NCI-H128 (cell line): ENCODE results near the gene MDFI.

Experiments used
- DNase-seq: peaks from one replicate; lab custom pipeline; 2025; ENCODE audit not compliant: unreplicated experiment; lab: John Stamatoyannopoulos, UW

Gene MDFI

DNA sequence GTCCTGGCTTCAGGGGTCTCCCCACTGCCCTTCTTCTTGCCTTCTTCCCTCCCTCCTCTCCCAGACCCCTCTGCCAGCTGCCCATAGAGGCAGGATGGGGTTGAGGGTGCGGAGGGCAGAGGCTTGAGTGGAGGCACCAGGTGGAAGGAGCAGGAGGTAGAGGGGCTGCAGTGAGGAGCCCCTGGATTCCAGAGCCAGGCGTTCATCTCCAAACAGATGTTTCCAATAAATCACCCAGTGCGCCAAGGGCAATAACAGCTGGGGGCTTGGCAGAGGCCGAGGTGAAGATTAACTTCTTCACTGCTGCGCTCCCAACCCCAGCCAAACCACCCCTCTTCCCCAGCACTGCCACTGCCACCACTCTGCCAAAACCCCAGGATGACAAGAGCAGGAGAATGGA lies 10.7 kb downstream of the MDFI start:
- DNase-seq: no peak

DNA sequence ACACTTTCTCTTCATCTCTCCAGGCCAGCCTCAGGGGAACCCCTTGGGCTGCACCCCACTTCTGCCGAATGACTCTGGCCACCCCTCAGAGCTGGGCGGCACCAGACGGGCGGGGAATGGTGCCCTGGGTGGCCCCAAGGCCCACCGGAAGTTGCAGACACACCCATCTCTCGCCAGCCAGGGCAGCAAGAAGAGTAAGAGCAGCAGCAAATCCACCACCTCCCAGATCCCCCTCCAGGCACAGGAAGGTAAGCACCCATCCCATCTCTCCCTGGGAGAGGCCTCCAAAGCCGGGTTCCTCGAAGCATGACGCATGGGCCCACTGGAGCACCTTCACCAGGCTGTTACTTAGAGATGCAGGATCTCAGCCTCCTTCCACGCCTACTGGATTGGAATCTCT lies 11.3 kb downstream of the MDFI start:
- DNase-seq: no peak

DNA sequence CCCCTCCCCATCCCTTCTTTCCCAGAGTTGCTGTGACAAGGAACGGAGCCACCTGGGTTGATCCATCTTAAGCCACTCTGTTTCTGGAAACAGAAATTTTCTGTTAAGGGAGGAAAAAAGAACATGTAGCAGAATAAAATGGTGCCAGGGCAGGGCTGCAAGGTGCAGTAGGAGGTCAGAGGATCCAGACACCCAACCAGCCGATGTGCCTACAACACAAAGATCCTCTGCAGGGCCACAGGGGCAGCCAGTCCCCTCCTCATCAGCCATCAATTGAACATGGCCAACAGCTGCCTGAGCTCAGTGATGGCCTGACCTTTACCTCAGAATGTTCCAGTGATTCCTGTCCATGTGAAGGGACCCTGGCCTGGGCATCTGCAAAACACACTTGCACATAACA lies 11.9 kb downstream of the MDFI start:
- no peak for DNase-seq

DNA sequence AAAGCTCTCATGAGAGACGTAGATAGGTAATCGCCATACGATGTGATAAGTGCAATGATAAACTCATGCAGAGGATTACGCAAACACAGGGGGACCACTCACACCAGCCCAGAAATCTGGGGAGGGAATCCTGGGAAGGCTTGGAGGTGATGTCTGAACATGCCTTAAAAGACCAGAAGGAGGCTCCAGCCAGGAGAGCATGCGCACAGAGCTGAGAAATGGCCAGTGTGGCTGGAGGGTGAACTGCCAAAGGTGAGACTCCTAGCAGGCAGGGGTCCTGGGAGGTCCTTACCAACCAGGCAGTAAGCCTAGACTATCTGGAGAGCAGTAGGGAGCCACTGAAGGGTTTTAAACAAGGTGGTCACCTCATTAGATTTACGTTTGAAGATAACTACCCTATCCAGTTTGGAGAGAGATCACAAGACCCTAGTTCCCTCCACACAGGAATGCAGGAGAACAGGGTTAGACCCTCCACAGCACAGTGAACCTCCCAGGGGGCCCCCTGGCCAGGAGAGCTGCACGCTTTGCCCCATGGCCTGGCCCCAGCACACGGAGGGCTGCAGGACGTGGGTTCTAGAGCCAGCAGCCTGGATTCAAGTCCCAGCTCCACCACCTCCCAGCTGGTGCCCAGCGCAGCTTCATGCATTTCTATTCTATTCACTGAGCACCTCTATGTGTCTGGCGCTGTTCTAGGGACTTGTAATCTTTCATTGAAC lies 13.1 kb downstream of the MDFI start:
- no peak for DNase-seq

DNA sequence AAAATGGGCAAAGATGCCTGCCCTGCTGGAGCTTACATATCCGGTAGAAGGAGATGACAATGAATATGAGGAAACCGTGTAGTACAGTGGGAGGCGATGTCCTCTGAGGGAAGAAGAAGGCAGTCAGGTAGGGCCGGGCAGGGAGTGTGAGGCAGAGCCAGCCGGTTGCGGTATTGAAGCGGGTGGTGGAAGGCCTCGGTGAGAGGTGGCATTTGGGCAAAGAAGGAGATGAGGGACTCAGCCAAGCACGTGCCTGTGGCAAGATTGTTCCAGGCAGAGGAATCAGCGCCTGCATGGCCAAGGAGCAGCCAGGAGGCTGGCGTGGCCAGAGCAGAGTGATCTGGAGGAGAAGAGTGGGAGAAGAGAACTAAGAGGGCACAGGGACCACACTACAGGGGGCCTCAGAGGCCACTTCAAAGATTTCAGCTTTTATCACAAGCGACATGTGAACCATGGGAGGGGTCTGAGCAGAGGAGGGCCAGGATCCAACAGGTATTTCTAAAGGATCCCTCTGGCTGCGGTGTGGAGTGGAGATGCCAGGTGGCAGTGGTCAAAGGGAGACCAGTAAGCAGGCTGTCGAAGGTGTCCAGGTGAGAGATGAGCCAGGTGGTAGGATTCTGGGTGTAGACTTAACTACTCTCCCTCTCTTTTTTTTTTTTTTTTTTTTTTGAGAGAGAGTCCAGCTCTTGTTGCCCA lies 13.8 kb downstream of the MDFI start:
- no peak for DNase-seq

DNA sequence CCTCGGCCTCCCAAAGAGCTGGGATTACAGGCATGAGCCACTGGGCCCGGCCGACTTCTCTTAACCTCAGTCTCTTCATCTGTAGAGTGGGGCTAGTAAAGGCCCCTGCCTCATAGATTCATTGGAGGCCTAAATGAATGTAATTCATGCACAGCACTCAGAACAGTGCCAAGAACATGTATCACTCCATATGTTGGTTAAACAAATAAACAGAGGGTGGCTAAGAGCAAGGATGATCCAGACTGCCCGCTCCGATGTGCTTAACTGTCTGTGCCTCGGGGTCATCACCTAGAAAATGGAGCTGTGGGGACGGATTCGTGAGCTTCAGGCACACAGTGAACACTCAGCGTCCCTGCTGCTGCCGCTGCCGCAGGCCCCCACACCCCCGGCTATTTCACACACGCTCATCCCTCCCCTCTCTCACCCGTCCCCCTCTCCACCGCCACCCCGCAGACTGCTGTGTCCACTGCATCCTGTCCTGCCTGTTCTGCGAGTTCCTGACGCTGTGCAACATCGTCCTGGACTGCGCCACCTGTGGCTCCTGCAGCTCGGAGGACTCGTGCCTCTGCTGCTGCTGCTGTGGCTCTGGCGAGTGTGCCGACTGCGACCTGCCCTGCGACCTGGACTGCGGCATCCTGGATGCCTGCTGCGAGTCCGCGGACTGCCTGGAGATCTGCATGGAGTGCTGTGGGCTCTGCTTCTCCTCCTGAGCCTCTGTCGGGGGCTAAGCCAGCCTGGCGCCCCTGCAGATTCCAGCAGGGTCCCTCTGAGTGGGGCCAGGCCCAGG lies 14.8 kb downstream of the MDFI start:
- DNase-seq: no peak

DNA sequence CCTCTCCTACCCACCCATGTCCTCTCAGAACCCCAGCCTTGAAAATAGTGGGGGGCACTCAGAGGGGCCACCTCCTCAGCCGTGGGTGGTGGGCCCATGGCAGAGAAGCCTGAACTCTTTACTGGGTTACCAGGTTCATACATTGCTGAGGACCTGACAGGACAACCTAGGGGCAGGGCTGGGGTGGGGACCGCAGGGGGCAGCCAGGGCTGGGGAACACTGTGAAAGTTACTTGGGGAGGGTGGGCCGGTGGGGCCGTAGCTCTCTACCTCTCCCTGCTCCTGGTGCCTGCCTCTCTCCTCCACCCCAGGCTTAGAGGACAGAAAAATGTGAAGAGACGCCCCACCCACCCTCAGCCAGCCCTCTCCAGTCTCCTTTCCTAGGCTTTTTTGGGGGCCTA lies 15.4 kb downstream of the MDFI start:
- no peak for DNase-seq

DNA sequence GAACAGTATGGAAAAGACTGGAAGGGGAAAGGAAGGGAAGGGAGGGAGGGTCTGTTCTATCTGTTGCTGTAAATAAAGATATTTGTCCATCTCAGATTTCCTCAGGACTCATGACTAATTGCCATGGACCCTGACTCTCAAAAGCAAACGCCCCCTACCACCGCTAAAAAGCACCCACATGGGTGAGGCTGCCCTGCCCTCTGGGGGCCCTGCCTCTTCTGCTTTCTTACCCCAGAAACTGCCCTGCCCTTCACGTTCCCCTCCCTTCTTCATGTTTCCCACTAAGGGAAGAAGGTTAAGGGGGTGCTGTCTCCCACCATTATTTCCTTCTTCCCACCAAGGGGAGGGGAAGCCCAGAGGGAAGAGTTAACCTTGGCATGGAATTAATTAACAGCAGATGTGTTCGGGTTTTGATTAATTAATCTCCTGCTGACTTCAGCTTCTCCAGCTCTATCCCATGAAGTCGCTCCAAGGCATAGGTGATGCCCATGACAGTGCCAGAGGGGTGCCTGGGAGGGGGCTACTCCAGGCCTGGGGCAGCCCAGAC lies 16.0 kb downstream of the MDFI start:
- DNase-seq: no peak

DNA sequence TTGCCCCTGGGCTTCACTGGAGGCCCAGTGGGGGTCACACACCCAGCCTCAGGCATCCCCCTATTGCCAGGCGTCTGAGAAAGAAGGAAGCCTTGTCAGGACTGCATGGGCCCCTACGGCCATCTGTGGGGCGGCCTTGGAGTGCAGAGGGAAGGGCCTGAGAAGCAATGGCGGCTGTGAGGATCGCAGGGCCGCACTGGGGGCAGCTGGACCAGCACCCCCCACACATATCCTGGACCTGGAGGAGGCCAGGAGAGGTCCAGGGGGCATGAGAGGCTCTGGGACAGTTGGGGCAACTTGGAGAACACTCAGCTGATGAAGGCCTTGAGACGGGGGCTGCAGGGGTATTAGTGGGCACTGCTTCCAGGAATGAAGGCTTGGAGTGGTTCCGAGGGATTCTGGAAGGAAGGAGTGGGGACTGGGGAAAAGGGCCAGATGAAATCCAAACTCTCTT lies 16.5 kb downstream of the MDFI start:
- DNase-seq: no peak

DNA sequence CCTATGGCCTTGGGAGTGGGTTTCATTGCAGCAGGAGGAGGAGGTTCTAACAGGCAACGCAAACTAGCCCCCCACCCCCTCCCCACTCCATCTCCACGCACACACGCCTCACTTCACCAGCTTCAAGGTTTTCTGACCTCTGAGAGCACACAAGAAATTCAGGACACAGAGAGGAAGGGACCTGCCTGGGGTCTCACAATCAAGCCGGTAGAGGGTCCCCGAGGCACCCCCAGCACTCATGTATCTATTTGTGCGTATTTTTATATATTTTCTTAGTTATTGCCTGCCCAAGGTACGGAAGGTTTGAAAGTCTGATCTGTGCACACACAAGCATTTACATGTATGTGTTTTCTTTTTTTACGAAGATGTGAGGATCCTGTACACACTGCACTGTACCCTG lies 16.9 kb downstream of the MDFI start:
- DNase-seq: no peak

DNA sequence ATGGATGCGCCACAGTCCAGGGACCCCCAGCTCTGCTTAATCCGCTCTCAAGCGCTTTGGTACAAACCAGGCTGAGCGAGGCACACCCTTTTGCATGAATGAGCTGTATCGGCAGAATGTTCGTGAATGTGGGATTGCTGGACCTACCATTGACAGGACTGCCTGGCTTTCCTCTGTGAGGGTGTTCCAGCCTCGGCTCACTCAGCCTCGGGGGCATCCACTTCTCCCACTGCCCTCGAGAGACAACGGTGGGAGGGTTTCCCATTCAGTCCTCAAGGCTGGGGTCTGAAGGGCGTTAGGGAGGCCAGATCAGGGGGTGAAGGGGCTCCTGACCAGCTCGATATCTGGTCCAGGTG lies 17.4 kb downstream of the MDFI start:
- DNase-seq: no peak

DNA sequence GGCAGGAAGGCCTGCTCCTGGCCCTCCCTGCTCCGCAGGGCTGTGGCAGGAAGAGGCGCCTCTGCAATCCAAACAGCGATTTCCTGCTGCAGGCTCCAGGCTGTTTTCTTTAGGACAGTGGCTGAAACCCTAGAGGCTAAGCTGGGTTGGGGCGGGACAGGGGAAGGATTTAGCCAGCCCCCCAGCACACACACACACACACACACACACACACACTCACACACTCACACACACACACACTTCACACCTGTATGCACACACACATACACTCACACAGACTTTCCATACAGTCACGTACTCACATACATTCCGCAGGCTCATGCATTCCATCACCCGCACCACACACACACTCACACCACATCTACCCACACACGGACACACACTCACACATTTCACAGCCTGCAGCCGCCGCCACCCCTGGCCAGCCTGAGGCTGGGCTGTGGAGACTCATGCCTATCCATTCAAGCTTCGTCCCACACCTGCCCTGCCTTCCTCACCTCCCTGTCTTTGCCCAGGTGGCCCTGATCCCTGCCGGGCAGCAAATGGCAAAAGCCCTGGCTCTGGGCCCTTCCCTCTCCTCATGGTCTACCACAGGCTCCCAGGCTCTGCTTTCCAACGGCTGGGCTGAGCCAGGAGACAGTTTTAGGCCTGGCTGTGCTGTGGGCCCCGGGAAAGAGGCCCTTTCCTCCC lies 17.9 kb downstream of the MDFI start:
- DNase-seq: no peak

DNA sequence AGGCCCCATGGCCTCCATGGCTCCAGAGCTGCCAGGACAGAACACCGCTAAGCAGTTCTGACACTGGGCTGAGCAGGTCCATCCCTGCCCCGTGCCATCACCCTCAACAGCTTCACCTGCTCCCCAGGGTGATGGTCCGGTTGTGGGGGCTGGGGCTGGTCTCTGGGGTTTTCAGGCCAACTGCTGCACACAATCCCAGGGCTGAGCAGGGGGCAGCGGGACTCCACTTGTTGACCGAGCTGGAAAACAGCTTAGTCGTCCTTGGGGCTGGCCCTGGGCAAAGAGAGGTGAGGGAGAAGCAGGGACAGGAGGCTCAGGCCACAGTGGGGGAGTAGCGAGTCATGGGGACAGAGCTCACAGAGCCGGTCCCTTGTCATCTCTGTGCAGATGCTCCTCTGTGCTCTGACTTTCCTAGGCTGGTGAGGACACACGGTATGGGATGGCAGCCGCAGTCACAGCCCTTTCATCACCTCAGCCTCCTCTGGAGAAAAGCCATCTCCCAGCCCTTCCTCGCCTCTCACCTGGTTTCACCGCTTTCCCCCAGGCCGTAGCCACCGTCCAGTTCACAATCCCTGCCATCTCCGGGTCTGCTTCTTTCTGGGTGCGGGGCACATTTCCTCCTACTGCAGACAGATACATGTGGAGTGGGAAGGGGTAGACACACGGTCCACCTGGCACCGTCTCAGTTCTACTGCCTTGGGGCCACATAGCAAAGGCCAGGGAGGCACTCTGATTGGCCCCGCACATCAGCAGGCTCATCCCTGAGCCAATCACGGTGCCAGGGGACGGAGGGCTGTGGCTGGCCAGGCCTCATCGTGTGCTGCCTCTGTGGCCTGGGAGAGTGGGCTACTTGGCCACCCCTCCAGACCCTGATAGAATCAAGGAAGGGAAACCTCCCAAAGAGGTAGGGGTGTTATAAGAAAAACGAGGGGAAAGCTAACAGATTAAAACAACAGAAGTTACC lies 19.1 kb downstream of the MDFI start:
- DNase-seq: no peak

DNA sequence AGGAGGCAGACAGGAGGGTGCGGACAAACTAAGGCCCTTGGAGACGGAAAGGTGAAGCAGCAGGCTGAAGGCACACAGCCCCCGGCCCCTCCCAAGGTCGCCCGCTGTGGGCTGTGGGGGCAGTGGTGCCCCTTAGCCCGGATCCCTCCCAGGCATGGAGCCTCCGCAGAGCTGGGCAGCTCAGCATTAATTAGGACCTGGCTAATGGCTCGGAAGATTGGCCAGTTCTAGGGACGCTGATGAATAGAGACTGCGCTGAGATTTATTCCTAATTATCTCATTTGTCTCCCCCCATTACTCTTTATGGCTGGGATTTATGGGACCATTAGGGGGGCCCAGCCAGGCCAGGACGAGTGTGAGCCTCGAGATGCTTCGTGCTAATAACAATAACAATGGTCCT lies 20.4 kb downstream of the MDFI start:
- DNase-seq: no peak

DNA sequence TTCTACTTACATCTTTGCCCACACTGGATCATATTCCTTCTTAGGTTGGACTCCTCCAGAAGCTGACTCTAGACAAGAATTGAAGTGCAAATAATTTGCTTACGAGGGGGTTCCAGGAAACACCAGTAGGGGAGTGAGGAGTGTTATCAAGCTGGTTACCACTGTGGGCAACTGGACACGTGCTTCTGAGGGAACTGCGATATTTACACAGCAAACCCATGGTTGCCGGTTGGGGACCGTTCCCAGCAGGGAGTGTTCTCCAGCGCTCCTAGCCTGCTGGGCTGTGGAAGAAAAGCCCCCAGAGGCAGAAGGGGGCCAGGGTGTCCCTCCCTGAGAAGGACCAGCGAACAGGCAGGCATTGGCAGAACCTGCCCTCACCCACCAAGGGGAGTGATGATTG lies 21.7 kb downstream of the MDFI start:
- no peak for DNase-seq

DNA sequence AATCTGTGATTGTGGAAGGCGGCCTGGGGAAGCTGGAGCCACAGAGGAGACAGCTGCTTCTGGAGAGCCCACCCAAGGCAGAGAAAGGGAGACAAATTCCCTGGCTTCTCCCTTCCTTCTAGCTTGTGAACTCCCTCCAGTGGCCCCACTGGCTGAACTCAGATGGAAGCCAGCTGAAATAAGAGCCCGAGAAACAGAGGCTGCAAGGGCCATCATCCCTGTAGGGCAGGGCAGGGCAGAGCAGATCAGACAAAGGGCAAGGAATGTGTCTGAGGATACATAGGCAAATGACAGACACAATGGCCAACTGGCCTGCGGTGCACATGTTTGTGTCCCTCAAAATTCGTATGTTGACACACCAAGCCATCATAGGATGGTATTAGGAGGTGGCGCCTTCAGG lies 25.3 kb downstream of the MDFI start:
- DNase-seq: no peak

DNA sequence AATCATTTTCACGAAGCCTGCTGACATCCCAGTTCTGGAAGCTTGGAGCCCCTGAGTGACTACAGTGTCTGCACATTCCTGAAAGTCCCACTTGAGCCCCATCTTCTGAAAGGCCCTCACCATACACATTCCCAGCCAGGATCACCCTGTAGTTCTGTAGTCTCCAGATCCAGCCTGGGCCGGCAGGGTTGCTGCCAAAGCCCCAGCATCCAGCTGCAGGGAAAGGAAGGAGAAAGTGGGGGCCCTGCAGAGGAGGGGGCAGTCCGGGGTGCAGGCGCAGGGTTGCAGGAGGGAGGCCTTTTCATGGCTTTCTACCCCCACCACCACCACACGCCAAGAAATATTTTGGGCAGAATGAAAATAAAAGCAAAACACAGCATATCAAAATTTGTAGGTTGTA lies 26.0 kb downstream of the MDFI start:
- DNase-seq: no peak

DNA sequence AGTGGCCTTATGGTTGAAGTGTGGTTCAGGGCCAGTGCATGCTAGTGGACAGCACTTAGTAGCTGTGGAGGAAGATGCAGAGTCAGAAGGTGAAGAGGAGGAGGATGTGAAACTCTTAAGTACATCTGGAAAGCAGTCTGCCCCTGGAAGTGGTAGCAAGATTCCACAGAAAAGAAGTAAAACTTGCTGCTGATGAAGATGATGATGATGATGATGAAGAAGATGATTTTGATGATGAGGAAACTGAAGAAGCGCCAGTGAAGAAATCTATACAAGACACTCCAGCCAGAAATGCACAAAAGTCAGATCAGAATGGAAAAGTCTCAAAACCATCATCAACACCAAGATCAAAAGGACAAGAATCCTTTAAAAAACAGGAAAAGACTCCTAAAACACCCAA lies 28.9 kb downstream of the MDFI start:
- no peak for DNase-seq

DNA sequence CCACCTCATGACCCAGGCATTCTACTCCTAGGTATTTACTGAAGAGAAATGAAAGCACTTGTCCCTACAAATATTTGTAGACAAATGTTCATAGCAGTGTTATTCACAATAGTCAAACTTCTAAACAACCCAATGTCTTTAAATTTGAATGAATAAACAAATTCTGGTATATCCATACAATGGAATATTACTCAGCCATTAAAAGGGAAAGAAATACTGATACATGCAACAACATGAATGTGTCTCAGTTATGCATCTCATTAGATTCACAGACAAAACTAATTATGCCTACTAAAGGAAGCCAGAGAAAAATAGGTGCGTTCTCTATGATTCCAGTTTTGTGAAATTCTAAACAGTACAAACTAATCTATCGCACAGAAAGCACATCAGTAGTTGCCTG lies 30.7 kb downstream of the MDFI start:
- DNase-seq: no peak

DNA sequence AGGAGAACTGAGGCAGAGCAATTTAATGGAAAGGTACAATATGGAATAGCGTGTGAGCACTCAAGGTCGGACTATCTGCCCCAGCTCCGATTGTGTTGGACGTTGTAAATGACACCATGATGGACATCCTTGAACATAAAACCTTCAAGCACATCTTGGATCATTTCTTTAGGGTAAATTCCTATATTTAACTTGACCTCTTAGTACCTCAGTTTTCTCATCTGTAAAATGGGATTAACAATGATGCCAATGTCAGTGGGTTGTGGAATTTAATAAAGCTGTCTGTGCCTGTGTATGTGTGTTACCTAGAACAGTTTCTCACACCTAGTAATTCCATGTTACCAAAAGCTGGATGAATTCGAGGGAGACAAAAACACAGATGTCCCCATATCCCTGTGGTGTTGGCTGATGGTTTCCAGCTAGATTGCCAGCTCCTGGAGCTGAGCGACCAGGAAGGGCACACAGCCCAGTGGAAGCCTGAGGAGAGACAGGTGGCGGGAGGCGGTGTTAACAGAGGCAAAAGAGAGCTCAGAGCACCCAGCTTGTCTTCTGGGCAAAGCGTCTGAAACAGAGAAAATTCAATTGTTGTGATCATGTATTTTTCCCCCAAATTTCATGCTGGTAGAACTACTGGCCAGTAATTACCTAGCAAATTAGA lies 32.6 kb downstream of the MDFI start:
- DNase-seq: no peak
